Measurements from ENCODE around the gene SLC16A5.
"Not testable (repeated sequence)": the region's sequence is repeated elsewhere in the genome, so short reads cannot be mapped to it uniquely, and the experiment has no call there.

Gene SLC16A5

GRCh38 chr17:75087558-75088453, at the start of gene SLC16A5:
Gene SLC16A5 (plus strand): TSS chr17:75087954. CDS start chr17:75093637, 5,683 bp downstream.
- DNase-seq: peak; percentile 44 to 72

- no peak for DNase-seq
These were observed 48.5 kb upstream of the SLC16A5 start for GRCh38 chr17:75039238-75039637.

- no peak for DNase-seq
These were observed 46.0 kb upstream of the SLC16A5 start for GRCh38 chr17:75041656-75042280.

- not testable (repeated sequence) for DNase-seq
These were observed 44.0 kb upstream of the SLC16A5 start for GRCh38 chr17:75043789-75044188.

GRCh38 chr17:75044716-75045115, 43.0 kb upstream of the SLC16A5 start:
- no peak for DNase-seq

GRCh38 chr17:75045946-75046406, 41.8 kb upstream of the SLC16A5 start:
- not testable (repeated sequence) for DNase-seq

- peak; percentile 96 to 97 for DNase-seq
These were observed 41.1 kb upstream of the SLC16A5 start, which contains the start of the genes ATP5PD and KCTD2 for GRCh38 chr17:75046407-75047289. Gene ATP5PD (minus strand): TSS chr17:75046969. CDS start chr17:75042650, 4,319 bp downstream. Gene KCTD2 (plus strand): TSS chr17:75047225. CDS start chr17:75047251, 26 bp downstream.

GRCh38 chr17:75047398-75048098, 40.2 kb upstream of the SLC16A5 start:
- peak in 1 of 2 donors; percentile 19 for DNase-seq

- DNase-seq: no peak
These were observed 39.4 kb upstream of the SLC16A5 start for GRCh38 chr17:75048249-75048878.

GRCh38 chr17:75049057-75049456, 38.7 kb upstream of the SLC16A5 start:
- no peak for DNase-seq

- no peak for DNase-seq
These were observed 38.0 kb upstream of the SLC16A5 start for GRCh38 chr17:75049706-75050105.

GRCh38 chr17:75051941-75052340, 35.8 kb upstream of the SLC16A5 start:
- no peak for DNase-seq

GRCh38 chr17:75059369-75060345, 28.1 kb upstream of the SLC16A5 start:
- peak in 1 of 2 donors; percentile 30 for DNase-seq

GRCh38 chr17:75060434-75061054, 27.2 kb upstream of the SLC16A5 start:
- DNase-seq: no peak

GRCh38 chr17:75061055-75061438, 26.7 kb upstream of the SLC16A5 start:
- no peak for DNase-seq

GRCh38 chr17:75061618-75062017, 26.1 kb upstream of the SLC16A5 start:
- DNase-seq: no peak

- no peak for DNase-seq
These were observed 24.6 kb upstream of the SLC16A5 start for GRCh38 chr17:75063201-75063600.

- no peak for DNase-seq
These were observed 24.1 kb upstream of the SLC16A5 start for GRCh38 chr17:75063626-75064025.

GRCh38 chr17:75064040-75064439, 23.7 kb upstream of the SLC16A5 start:
- DNase-seq: no peak

GRCh38 chr17:75064460-75064859, 23.3 kb upstream of the SLC16A5 start:
- DNase-seq: no peak

Measured in CD4-positive, alpha-beta T cell treated with Interleukin-4 for 1 hour (primary cell).